Measurements from ENCODE around the gene IL22RA2.

IL22RA2 gene

GRCh38 chr6:137193256-137194070 is 20.0 kb upstream of the IL22RA2 start:
- DNase-seq, result no peak

DNA sequence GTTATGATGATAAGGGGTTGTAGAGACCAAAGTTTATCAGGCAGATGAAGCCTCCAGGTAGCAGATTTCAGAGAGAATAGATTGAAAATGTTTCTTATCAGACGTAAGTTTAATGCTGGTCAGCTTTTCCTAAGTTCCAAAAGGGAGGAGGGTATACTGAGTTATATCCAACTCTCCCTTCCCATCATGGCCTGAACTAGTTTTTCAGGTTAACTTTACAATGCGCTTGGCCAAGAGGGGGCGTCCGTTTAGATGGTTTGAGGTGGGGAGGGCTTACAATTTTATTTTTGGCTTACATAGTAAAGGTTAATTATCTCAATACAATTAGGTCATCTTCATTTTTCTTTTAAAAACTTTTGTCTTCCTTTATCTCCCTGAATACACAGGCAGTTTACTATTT is 19.4 kb upstream of the IL22RA2 start:
- DNase-seq, result no peak

GRCh38 chr6:137191670-137192069 is 18.2 kb upstream of the IL22RA2 start:
- no peak for DNase-seq

DNA sequence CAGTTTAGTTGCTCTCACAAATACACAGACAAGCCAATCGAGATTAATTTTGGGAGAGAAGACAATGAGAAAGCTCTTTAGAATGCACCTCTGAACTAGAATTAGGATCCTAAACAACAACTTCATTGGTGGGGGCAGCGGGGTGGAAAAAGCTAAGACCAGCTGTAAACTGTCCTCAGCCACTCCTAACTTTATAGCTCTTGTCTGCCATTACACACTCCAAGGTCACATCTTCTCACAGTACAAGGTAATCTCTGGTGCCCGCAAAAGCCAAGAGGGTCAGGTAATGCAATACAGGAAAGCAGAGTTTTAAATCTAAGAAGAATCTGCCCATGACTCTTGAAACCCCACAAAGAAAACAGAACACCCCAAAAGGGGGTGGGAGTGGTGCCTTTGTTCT is 17.8 kb upstream of the IL22RA2 start:
- DNase-seq, result no peak

DNA sequence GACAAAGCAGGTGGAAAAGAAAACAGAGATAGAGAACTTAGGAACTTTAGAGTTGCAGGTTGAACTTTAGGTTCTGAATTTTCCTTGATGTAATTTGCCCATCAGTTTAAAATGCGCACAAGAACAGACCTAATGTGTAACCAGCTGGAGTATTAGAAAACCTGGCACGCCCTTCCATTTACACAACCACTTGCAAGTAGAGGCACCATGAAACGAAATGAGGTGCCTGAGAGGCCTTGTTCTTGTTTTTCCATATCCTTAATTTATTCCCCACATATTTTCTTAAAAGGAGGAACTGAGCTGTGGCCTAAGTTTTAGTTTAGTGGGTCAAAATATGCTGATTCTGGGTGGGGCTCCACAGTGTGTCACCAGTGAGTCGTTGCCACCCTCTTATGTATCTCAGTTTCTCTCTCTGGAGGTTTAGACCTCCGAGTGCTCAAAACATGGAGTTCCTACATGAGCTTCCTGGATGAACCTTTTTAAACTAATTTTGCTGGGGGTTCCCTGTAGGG is 17.2 kb upstream of the IL22RA2 start:
- DNase-seq, result no peak

DNA sequence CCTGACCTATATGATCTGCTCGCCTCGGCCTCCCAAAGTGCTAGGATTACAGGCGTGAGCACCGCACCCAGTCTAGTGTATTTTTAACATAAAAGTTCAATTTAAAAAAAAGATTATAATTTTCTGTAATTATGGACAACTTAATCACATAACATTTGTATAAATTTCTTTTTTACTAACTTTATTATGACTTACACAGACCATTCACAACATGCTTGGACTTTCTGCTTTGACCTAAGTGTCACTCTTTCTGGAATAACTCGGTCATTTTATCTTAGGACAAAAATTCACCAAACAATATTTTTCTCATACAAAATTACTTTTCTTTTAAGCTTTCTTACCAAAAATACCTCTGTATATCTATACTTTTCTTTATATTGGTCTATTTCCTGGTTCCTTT is 15.4 kb upstream of the IL22RA2 start:
- DNase-seq, result no peak

DNA sequence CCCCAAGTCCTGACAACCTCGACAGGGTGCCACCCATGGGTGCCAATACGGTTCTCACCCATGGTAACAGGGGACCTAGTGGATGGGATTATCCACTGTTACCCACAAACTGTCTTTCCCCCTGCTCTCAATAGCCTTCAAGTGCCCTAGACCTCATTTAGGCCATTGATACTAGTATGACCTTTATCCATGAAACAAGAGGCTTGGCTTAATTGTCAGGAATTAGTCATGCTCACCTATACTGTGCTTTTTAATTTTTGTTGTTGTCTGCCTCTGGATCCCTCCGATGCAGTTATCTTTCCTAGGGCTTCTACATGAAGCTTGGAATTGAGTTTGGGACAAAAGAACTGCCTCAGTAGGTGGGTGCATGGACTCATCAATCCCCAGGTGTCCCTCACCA is 11.8 kb upstream of the IL22RA2 start:
- DNase-seq, result no peak

- DNase-seq, result no peak
These were observed 9.2 kb upstream of the IL22RA2 start for GRCh38 chr6:137182654-137183073.

DNA sequence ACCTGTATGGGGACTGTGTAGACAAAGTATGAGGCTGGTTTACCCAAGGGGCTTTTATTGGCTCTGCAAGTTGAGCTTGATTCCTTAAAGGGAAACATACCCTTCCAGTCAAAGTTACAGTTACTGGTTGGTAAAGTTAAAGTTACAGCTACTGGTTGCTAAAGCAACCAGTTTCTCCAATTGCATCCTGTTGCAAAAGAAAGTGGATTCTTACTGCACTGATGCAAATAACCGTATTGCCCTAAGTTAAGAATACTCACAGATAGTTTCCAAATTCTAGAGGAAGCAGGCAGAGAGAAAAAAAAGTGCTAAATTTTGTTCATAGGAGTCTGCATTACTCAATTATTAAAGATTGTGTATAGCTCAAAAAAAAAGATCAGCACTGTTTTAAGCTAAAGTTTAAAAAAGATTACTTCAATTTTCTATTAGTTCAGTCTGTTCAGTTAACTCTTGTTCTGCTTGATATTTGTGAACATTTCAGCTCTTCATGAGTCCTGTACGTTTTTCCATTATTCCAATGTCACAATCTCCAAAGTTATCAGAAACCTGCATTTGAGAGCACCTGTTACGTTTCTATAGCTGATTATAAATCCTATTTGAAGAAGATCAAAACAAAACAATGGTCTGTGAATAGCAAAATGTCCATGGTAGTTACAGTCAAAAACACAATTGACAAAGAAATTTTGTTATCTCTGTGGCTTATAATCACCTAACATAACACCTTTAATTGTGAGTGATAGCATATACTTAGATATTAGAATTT is 8.6 kb upstream of the IL22RA2 start:
- DNase-seq, result no peak

- DNase-seq, result no peak
These were observed 4.2 kb upstream of the IL22RA2 start for GRCh38 chr6:137177611-137178010.

GRCh38 chr6:137176729-137177128 is 3.3 kb upstream of the IL22RA2 start:
- DNase-seq, result no peak

DNA sequence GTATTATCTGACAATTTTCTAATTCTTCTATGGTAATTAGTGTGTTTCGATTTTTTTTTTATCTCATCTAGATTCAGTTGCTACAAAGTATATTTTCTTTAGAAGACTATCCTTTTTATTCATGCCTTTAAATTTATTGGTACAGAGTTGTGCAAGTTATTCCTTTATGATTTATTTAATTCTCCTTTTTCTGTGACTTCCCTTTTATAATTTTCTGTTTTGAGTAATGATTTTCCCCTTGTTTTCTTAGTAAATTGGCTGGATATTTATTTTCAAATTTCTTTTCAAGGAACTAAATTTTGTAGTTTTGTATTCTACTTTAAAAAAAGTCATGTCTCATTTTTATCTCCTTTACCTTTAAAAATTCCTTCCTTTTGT is 2.4 kb upstream of the IL22RA2 start:
- no peak for DNase-seq

- no peak for DNase-seq
These were observed 1.9 kb upstream of the IL22RA2 start for GRCh38 chr6:137175157-137175867.

DNA sequence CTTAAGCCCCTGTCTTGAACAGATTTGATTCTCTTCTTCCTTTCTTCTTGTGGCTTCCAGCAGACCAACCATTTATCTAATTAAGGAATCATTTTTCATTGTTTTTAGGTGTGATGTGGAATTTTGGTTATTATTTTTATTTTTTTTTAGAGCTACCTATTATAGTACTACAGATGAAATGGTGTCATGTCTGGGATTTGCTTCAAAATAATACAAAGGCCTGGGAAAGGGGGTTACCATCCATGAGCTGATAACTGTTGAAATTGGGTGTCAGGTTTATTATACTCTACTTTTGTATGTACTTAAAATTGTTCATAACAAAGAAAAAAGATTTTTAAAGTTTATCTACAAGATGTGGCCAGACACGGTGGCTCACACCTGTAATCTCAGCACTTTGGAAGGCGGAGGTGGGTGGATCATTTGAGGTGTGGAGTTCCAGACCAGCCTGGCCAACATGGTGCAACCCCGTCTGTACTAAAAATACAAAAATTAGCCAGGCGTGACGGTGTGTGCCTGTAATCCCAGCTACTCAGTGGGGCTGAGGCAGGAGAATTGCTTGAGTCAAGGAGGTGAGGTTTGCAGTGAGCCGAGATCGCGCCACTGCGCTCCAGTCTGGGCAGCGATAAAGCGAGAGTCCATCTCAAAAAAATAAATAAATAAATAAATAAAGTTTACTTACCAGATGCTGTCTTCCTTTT is 561 bp downstream of the IL22RA2 start:
- no peak for DNase-seq

DNA sequence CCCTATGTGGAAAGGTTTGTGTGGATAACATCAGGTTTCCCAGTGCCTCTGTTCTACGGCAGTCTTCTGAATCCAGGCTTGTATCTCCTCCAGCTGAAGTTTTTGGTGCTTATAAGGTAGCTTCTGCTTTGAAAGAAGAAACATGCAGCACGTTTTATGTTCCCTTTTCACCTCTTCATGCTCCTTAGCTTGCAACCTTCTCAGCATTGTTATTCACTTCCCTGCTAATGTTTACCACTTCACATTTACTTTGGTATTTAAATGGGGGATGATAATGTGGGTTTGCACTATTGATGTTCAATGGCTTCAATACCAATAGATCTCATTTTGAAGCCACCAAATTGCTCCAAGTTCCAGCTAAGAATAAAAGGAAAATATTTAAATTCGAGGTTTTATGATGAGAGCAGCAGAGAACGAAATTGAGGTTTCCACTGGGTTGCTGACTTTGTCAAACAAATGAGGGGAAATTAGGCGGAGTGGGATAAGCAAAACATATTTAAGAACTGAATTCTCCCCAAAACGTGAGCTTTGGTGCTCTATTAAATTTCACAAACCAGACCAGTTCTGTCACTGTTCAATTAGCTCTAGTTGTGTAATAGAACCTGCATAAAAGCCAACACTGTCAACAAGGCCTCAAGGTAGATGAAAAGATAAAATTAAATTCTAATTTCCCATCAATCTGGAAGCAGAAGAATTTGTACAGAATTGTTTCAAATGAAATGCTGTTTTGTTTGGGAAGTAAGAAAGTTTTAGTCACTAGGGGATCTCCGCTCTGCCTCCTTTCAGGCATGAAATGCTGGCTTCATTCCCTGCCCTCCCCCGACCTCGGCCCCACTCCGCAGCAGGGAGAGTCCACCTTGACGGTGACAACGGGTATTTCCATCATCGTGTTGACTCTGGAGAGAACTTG is 1.4 kb downstream of the IL22RA2 start:
- no peak for DNase-seq

- DNase-seq, result no peak
These were observed 2.4 kb downstream of the IL22RA2 start for GRCh38 chr6:137171053-137171374.

DNA sequence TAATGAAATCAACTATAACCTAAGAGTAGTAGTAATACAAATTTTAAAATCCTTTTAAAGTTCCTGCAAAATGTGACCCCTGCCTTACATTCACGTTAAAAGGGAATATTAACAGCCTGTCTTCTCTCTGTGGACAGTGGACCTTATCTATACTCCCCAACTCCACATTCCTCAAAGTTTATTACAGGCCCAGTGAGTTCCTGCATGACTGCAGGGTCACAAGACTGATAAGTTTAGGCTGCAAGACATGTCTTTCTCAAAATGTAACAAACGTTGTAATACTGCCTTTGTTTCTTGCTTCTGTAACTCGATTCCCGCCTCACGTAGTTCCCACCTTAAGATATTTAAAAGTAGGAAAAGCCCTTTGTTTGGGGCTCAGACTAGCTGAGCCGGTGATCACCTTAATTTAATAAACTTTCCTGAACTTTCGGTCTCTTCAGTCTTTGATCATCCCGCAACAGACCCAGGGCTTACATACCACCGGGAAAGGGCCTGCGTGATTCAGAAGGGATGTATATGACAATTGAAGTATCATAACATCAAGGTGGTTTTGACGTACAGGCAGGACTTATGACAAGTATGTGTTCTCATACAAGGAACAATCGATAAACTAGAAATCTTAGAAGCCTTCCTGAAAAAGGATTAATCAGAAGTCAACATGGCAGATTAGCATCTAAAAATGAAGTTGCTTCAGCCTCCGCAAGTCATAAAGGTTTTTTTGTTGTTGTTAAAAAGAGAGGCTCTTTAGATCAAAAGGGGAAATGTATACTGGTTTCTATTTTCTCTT is 3.0 kb downstream of the IL22RA2 start:
- DNase-seq, result no peak

GRCh38 chr6:137167702-137168377 is 5.6 kb downstream of the IL22RA2 start:
- DNase-seq, result no peak

DNA sequence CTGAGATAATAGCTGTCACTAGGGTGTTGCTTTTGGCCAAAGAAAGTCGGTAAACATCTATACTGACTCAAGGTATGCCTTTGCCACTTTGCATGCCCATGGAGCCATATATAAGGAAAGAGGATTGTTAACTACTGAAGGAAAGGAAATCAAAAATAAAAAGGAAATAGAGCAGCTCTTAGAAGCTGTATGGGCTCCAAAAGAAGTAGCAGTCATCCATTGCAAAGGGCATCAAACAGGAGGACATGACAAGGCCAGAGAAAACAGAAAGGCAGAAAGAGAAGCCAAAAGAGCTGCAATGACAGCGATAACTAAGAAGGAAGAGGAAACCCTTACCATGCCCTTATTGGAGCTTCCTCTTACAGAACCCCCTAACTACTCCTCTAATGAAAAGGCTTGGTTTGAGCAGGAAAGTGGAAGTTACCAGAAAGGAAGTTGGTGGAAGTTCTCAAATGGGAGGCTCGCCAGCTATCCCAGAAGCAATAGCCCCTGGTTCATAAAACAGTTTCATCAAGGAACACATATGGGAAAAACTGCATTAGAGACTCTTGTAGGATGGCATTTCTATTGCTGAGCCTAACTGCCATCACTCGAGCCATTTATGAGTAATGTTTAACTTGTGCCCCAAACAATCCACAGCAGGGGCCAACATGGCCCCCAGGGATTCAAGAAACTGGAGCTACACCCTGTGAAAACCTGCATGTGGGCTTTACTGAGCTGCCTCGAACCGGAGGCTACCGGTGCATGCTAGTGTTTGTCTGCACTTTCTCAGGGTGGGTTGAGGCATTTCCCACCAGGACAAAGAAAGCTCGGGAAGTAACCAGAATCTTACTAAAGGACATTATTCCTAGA is 7.0 kb downstream of the IL22RA2 start:
- DNase-seq, result no peak

Data from NCI-H774 (cell line).